Gastrocnemius medialis (tissue), 4 donors: ENCODE measurements around the gene PRSS3.

ENCODE experiments used
- CTCF ChIP-seq, 5 experiments: fragments of 450-650 bp in 3 of 5; fragments of 200-600 bp in 2 of 5; sonication (generic) in 2 of 5; IDR thresholded peaks in 4 of 5; conservative IDR thresholded peaks in 1 of 5; 1 replicate in 4 of 5; 2 replicates in 1 of 5; pipeline ENCODE4 v1.5.1; 2016 to 2019; ENCODE audit warnings: antibody characterized with exemption in 5 of 5, mild to moderate bottlenecking in 3 of 5, moderate library complexity in 3 of 5
- POLR2A ChIP-seq, 2 donors: fragments of 450-650 bp; IDR thresholded peaks; one replicate each; pipeline ENCODE4 v1.6.1; 2017; ENCODE audit warnings: antibody characterized with exemption in 2 of 2, mild to moderate bottlenecking in 2 of 2, moderate library complexity in 2 of 2

- TF ChIP-seq CTCF (IDR thresholded peaks at IDR 0.05 in 4 of 5, conservative IDR thresholded peaks at IDR 0.05 in 1 of 5) = no peak
- no peak for TF ChIP-seq POLR2A (IDR thresholded peaks at IDR 0.05)
Measured at GRCh38 chr9:33776578-33776977, 18.8 kb upstream of the PRSS3 start.
